Left ventricle myocardium superior (tissue), 1 donor: Measurements from ENCODE around the gene ZSCAN2. TPM values are rescaled to one million over a fixed set of nuclear protein-coding genes. Genes with fewer than 3 reads are reported as not detected.

Source experiments
- ATAC-seq: fragments of 200-7000 bp; cut with Tn5 transposase; one replicate; pipeline ENCODE4 v1.9.1; 2020; ENCODE audit warnings: mild to moderate bottlenecking, moderate library complexity
- DNase-seq: peaks from one replicate; pipeline ENCODE4 v3.0.0-alpha.2; 2020
- intact Hi-C: fragments of 100-400 bp; cut with micrococcal nuclease; formaldehyde crosslinking; loops from one replicate; pipeline ENCODE4 v1.11.0; 2022
- total RNA-seq: library from RNA; stranded (reverse); fragmentation: NEBNext Ultra II Directional; extraction: Animal tissue kit (Norgen Biotek cat#: 25700); gene quantifications from one replicate; pipeline ENCODE4 v1.2.1, GENCODE V29; 2021
- donor health status: DM: no; HTN: yes; CAD: no; lungs with severe emphysema.

ZSCAN2 gene
- total RNA-seq, 1 donor from 2014 or later: 6.4 TPM

DNA sequence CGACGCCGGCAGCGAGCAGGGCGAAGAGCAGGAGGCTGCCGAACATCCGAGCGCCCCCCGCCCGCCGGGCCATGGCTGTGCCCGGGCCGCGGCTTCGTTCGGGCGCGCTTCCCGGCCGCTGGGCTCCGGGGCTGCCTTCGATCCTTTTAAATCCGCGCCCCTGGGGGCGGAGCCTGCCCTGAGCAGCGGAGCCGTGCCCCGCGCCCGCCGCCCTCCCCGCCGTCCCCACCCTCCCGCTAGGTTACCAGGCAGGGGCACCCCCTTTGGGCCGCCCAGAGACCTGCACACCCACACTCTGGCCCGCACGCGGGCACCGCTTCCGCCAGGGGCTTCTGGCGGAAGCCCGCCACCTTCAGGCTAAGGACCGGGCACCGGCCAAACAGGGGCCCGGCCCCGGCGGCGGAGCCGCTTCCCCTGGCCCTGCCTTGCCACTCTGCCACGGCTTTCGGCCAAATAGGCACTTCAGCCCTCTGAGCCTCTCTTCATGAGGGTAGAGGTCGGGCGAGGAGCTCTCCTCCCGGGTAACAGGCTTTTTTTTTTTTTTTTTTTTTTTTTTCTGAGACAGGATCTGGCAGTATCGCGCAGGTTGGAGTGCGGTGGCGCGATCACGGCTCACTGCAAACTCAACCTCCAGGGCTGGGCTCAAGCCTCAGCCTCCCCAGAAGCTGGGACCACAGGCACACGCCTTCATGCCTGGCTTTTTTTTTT lies 57.4 kb downstream of the ZSCAN2 start, which contains the start of gene NMB:
Gene NMB (minus strand): TSS at position 120 of the 708 bp plus-strand sequence. CDS start 47 bp downstream, at position 73.
- peak; percentile 85 for DNase-seq
- intact Hi-C loops: no loop called here

DNA sequence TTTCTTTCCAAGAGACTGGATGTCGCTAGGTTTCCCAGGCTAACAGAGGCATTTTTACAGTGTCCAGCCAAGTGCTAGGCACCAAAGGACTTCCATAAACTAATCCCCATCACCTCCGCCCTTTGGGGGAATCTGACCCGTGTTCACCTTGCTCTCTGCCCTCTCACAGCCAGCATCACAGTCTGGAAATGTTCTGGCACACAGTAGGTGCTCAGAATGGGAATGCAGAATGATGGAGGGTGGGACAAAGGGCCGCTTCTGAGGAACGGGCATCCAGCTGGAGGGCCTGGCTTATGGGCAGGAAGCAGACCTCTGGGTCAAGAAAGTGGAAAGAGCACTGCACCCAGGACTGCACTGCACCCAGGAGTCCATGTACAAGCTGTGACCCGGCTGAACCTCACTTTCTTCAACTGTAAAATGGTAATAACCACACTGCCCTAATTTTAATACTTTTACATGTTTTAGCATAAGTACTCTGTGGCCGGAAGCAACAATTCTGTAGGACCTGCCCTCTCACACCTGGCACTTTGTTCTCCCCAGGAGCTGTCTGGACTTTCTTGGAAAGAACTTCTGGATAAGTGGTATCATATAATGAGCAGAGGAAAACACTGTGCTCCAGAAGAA lies 58.1 kb downstream of the ZSCAN2 start:
- ATAC-seq: no peak
- intact Hi-C loops: no loop called here

More for the DNA sequence above, 57.4 kb downstream of the ZSCAN2 start, which contains the start of gene NMB:
- ATAC-seq: peak; percentile 68

DNA sequence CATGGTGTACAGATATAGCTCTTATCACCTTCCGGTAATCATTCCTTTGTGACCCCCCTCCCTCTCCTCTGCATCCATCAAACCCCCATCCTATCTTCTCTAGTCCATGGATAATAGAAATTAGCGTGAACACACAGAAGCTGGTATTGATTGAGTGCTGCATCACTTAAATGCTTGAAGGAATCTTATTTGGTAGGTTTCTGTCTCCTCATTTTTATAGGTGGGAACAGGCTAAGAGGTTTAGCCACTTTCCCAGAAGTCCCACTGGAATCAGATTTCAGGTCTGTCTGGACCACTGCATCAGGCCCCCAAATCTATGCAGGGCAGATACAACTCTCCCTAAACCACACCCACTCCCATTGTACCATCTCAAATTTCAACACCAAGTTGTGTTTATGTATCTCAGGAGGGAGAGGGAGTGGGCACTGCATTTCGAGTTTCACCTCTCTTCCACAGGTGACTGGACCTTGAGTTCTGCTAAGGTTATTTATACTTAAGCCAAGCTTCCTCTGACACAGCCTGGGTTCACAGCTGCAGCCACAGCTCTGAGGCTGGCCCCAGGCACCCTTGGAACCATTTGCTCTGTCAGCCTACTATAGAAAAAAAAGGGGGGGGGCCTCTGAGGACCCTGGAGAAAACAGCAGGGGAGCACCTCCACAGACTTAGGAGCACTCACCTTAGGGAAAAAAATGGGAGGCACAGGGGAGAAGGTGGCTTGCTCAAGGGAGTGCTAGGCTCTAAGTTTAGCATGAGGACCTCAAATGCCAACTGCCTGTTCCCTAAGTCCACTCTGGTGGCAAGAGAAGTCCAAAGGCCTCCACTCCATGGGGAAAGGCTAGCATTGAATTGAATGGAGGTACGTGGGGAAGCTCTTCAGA lies 59.3 kb downstream of the ZSCAN2 start:
- intact Hi-C loops: loop anchor here (5.0 kb wide), 1 partner anchor 63 kb away; no protein-coding TSS in a partner anchor
- DNase-seq (no peak), ATAC-seq (no peak)

More for the DNA sequence above, 58.1 kb downstream of the ZSCAN2 start:
- DNase-seq: no peak

DNA sequence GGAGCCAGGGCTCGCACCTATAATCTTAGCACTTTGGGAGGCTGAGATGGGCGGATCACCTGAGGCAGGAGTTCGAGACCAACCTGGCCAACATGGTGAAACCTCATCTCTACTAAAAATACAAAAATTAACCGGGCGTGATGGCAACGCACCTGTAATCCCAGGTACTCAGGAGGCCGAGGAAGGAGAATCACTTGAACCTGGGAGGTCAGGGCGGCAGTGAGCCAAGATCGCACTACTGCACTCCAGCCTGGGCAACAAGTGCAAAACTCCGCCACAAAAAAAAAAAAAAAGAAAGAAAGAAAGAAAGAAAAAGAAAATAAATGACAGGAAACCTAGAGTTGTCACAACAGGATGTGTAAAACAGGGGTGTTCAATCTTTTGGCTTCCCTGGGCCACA lies 60.2 kb downstream of the ZSCAN2 start:
- DNase-seq (no peak), ATAC-seq (no peak)
- intact Hi-C loops: loop anchor here (5.0 kb wide), 1 partner anchor 64 kb away; no protein-coding TSS in a partner anchor

DNA sequence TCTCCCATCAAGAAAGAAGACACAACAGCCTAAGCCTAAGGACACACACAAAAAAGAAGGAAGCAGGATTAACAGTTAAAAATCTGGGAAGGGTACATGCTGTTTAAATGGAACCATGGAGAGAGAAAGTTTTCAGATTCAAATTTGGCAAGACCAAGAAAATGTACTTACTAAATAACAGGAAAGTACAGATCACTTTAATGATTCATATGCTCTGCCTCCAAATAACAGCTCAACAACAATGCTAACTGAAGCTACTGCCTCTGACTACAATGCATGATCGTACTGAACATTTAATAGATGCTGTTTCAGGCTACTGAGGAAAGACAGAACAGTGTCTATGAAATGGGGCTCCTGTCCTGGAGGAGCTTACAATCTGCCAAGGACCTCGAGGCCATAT lies 65.6 kb downstream of the ZSCAN2 start:
- intact Hi-C loops: no loop called here
- ATAC-seq (no peak), DNase-seq (no peak)

DNA sequence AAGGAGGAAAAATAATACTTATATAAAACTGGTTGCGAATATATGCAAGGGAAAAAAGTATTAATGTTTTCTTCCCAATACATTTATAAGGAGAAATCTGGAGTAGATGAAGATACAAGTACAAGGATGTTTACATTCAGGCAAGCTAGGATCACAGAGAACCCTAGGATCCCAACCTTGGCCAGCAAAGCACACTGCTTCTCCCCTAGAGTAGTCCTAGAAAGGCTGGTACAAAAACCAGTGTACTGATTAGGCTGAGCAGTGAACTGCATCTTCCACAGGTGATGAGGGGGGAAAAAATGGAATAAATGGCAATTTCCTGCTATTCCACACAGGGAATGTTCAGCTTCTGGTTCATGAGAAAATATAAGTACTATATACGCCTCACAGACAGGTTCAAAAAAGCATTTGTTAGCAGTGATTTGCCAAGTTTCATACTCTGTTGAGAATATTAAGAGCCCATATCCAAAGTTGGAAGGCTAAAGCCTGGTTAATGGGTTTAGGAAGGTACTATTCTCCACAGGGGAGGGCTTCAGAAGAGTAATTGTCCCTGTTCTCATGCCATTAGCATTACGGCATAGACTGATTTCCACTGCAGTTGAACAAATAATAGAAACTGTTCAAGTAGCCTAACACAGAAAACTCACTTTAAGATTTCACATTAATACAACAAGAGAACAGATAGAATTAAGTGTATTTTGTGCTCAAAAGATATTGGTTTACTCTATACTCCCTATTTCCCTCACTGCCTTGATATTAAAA lies 67.6 kb downstream of the ZSCAN2 start:
- ATAC-seq (no peak), DNase-seq (no peak)
- intact Hi-C loops: no loop called here

DNA sequence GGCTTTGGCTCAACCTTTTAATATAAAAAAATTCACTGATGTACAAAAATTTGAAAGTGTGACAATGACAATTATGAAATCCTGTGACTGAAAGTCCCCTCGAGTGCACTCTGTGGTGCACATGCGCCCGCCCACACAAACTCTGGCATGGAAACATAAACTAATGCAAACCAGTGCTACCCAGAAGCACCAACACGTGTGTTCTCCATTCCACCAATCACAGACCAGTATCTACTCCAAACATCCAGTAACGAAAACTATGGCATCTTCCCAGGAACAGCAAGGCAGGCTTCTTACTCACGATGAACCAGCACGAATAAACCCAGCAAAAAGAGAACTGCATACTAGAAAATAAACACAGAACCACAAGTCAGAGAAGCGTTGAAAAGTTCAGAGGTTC lies 68.9 kb downstream of the ZSCAN2 start:
- no peak for ATAC-seq
- intact Hi-C loops: no loop called here
- DNase-seq: no peak

DNA sequence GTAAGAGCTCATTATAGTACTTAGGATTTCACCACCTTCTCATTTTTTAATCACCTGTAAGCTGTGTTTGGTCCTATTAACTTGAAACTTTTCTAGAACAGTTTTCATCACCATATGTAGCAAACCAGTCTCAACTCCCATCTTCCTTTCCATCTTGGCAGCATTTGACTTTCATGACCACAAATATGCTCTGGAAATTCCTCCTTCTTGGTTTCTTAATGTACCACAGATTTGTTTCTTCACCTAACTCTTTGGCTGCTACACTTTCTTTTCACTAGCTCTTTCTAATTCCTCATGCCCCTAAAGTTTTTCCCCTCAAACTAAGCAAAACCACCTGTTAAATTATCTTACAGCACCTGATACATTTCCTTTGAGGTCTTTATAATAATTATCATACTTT lies 70.4 kb downstream of the ZSCAN2 start:
- DNase-seq: no peak
- no peak for ATAC-seq
- intact Hi-C loops: no loop called here

Other genes starting within 250 kb of the ZSCAN2 start
- gene WDR73, start 53.3 kb downstream of the ZSCAN2 start, total RNA-seq: 10.5 TPM
- gene NMB, start 57.2 kb downstream of the ZSCAN2 start, total RNA-seq: 1.3 TPM
- 94.6 TPM for gene SEC11A, start 115.1 kb downstream of the ZSCAN2 start, total RNA-seq
- gene ZNF592, start 147.6 kb downstream of the ZSCAN2 start, total RNA-seq: 20.0 TPM
- 118 TPM for gene ALPK3, start 216.3 kb downstream of the ZSCAN2 start, total RNA-seq